ENCODE data around the gene NBPF14.
"Not testable (repeated sequence)": the region's sequence is repeated elsewhere in the genome, so short reads cannot be mapped to it uniquely, and the experiment has no call there.

Gene NBPF14, protein sequence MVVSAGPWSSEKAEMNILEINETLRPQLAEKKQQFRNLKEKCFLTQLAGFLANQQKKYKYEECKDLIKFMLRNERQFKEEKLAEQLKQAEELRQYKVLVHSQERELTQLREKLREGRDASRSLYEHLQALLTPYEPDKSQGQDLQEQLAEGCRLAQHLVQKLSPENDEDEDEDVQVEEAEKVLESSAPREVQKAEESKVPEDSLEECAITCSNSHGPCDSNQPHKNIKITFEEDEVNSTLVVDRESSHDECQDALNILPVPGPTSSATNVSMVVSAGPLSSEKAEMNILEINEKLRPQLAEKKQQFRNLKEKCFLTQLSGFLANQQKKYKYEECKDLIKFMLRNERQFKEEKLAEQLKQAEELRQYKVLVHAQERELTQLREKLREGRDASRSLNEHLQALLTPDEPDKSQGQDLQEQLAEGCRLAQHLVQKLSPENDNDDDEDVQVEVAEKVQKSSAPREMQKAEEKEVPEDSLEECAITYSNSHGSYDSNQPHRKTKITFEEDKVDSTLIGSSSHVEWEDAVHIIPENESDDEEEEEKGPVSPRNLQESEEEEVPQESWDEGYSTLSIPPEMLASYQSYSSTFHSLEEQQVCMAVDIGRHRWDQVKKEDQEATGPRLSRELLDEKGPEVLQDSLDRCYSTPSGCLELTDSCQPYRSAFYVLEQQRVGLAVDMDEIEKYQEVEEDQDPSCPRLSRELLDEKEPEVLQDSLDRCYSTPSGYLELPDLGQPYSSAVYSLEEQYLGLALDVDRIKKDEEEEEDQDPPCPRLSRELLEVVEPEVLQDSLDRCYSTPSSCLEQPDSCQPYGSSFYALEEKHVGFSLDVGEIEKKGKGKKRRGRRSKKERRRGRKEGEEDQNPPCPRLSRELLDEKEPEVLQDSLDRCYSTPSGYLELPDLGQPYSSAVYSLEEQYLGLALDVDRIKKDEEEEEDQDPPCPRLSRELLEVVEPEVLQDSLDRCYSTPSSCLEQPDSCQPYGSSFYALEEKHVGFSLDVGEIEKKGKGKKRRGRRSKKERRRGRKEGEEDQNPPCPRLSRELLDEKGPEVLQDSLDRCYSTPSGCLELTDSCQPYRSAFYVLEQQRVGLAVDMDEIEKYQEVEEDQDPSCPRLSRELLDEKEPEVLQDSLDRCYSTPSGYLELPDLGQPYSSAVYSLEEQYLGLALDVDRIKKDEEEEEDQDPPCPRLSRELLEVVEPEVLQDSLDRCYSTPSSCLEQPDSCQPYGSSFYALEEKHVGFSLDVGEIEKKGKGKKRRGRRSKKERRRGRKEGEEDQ (N-terminal part only)

DNA sequence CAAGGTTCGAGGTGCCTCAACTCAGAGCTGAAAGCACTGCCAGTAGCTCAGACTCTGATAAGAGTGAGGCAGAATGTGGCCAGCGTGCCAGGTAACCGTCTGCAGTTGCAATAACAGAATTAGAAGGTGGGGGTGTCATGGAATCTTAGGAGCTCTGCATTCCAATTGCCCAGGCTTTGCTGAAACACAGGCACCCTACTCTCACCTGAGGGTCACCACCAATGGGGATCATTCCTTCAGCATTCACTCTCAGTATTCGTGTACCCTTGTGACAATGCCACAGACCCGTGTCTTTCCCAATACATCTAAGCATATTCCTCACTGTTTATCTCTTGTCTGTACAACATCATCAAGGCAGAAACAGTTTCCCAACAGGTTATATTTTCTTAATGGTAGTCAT lies at the start of gene NBPF14:
Gene NBPF14, minus strand, starts transcription at position 101 of the 400 bp plus-strand sequence. CDS start 294 bp downstream, outside the sequence.
- not testable (repeated sequence) for DNase-seq (ENCODE audit: low spot score)

DNA sequence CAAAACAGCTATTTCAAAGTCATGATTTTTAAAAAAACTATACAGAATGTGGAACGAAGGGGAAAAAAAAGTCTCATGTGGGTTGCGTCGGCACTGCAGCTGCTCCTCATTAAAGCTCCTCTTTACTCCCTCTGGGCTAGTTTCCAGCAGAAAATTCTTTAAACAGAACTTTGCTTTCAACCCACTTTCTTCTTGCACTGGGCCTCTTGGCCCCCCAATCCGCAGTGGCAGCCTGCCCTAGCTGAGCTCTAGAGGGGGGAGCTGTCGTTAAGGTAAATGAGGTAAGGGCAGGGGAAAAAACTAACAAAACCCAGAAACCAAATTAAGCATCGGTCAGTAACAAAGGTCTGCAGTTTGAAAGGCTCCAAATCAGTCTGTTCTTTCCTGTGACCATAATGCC lies 29.6 kb upstream of the NBPF14 start:
- DNase-seq (ENCODE audit: low spot score) = not testable (repeated sequence)

DNA sequence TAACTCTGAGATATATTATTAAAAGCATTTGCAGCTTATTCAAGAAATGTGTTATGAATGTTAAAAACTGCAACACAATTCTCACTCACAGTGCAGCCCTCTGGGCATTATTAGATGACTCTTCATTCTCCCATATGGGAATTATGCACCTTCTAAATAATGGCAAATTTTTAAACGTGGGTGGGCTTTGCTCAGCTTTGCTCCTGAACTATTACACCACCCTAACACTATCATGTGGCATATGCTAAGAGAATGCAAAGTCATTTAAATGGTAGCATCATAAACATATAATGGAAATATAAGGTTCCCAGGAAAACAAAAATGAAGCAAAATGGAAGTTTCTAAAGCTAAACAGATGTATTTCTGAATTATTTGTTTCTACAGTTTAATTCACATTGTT lies 22.4 kb upstream of the NBPF14 start:
- not testable (repeated sequence) for DNase-seq (ENCODE audit: low spot score)

DNA sequence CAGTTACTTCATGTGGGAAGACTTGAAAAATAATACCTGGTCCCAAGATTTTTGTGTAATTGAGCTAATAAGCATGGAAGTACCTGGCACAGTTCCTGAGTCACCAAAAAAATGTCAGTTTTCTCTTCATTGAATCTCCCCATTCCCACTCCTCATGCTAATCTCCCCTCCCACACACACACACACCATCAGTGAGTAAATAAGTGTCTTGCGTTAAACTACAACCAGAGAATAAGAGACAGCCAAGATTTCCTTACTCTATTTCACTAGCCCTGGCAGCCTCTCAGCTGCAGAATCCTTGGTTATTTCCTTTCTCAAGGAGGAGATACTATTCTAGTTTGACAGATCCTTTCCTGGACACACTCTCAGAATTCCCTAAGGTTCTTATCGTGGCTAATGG lies 9.5 kb upstream of the NBPF14 start:
- DNase-seq (ENCODE audit: low spot score) = not testable (repeated sequence)

DNA sequence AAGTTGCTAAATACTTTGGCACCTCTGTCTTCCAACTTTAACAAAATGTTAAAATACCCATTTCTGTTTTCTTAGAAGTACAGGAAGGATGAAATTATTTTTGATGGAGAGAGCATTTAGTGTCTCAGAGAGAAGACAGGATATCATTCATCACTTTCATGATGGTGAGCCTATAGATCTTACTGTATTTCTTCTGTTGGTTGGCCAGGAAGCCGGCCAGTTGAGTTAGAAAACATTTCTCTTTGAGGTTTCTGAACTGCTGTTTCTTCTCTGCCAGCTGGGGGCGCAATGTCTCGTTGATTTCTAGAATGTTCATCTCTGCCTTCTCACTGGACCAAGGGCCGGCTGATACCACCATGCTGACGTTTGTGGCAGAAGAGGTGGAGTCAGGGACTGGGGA lies 451 bp downstream of the NBPF14 start:
- DNase-seq (ENCODE audit: low spot score) = not testable (repeated sequence)

DNA sequence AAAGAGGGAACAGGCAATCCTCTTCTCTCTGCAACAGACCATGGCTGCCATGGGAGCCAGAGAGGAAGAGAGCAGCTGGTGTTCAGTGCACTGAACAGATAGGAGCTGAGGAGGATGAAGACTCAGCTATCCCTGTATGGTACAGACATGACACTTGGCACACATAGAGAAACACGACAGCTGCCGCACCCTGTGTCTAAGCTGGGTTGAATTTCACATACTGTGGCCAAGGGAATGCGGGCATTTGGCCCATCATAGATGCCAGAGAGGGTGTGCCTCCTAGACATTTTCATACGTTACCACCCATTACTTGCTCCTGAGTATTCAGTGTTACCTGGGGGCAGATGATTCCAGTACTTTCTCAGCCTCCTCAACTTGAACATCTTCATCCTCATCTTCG lies 4.7 kb downstream of the NBPF14 start:
- DNase-seq (ENCODE audit: low spot score) = not testable (repeated sequence)

DNA sequence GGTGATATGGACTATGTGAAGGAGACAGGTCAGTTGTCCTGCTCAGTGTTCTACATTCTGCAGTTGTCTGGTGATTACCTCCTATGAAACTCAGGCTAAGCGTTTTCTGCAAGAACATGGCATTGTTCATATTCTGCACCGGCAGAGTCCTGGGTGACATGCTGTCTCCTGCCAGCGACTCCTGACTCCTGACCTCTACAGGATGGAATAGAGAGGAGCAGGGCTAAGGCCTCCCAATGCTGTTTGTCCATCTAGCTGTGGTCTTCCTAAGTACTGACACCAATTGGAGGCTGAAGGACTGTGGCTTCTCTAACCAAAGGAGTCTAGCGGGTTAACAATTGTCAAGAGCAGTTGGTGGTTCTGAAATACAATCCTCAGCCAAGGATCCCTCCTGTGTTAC lies 63.7 kb downstream of the NBPF14 start:
- not testable (repeated sequence) for DNase-seq (ENCODE audit: low spot score)

DNA sequence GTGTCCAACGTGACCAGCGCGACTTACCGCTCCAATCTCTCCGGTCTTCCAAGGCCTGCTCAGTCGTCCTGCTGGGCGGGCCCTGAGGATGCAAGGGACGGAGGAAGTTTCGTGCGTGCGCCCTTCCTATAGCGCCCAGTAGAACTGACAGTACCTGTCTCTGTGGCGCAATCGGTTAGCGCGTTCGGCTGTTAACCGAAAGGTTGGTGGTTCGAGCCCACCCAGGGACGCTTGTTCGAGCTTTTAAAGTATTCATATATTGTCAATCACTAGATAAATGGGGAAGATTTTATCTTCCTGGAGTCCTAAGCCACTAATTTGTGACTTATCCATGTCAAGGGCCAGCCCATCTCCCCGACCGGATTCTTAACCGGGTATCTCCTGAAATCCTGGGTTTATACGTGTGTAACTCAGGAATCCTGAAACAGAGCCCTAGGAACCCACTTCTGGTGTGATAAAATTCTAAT lies 66.7 kb downstream of the NBPF14 start:
- DNase-seq (ENCODE audit: low spot score) = peak; percentile 65

DNA sequence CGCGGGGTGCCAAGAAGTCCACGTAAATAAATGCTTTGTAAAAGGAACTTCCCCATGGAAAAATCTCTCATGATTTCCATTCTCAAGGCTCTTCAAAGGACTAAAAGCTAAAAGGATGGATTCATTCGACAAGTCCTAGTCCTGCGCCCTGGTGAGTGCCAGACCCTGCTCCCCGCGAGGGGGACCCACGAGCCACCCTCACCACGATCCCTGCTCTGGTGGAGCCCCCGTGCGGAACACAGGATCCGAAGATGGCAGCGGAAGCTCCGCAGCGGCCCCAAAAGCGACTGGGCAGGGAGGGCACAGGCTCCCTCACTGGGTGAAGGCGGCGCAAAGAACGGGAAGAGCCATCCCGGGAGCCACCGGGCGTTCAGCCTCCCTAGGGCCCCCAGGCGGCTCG lies 67.2 kb downstream of the NBPF14 start:
- DNase-seq (ENCODE audit: low spot score) = not testable (repeated sequence)

DNA sequence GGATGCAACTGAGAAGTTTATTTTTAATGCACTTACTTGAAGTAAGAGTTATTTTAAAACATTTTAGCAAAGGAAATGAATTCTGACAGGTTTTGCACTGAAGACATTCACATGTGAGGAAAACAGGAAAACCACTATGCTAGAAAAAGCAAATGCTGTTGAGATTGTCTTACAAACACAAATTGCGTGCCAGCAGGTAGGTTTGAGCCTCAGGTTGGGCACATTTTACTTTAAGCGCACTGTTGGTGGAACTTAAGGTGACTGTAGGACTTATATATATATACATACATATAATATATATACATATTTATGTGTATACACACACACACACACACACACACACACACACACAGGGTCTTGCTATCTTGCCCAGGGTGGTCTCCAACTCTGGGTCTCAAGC lies 69.2 kb downstream of the NBPF14 start:
- DNase-seq (ENCODE audit: low spot score) = peak; percentile 18

DNA sequence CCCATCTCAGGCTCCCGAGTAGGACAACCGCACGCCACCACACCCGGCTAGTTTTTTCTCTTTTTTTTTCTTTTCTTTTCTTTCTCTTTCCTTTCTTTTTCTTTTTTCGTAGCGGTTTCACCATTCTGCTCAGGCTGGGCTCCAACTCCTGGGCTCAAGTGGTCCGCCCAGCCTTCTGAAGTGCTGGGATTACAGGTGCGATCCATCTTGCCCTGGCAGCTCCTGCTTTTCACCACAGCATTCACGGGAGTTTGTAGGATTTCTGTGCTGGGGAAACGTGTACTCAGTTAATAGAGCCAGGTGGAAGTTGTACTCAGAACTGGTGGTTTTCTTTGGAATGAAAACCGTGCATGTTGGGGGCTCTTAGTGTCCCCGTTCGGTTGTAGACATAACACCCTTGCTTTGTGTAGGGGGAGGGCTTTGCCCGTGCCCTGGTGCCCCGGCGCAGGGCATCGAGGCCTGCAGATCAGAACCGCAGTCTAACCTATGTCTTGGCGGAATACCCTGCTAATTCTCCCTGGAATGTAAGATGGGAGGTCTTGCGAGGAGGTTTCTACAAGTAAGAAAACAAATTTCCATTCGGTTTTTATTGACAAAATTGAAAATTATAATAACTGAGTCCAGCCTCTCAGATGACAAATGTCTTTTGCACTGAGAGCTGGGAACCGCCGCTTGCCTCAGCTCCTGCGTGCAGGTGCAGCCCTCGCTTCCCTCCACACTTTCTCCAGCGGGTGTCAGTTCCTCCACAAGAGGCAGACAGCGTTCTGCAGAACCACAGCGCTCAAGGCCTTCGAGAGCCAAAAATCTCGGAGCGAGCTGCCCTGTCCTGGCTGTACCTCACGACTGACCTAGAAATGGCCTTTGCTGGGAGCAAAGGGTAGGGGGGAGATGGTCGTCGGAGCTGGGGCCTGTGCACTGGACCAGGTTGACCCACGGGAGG lies 72.3 kb downstream of the NBPF14 start:
- DNase-seq (ENCODE audit: low spot score) = not testable (repeated sequence)

DNA sequence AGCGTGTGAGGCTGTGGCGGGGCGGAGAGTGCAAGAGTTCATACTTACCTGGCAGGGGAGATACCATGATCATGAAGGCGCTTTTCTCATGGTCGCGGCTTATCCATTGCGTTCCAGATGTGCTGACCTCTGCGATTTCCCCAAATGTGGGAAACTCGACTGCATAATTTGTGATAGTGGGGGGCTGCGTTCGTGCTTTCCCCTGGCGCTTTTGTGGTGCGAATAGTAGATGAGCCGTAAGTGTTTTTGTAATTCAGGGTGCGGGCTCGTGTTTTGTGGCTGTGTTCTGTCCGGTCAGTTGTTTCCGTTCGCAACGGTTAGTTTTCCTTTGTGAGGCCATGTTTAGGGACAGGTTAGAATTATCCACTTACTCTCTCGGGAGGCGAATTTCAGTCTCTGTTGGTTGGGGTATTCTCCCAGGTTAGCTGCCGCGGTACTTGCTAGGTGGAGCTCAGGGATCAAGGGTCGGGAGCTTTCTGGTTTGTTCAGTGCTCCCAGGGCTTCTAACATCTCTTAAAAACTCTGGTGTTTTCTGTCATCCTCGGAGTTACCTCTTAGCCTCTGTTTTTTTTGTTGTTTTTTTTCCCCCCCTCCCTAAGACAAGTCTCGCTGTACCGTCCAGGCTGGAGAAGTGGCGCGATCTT lies 73.1 kb downstream of the NBPF14 start:
- peak; percentile 92 for DNase-seq (ENCODE audit: low spot score)

DNA sequence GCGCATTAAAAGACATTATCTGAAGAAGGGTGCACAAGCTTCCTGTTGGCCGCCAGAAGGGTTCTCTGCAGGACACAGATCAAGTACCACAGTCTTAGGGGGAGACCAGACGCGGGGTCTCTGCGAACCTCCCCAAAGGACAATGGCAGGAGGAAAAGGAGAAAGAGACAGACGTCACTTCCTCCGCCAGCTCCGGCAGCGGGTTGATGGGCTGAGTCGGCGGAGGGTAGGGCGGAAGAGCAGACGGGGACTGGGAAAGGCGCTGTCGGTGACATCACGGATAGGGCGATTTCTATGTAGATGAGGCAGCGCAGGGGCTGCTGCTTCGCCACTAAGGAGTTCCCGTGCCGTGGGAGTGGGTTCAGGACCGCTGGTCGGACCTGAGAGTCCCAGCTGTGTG lies 73.7 kb downstream of the NBPF14 start:
- DNase-seq (ENCODE audit: low spot score) = peak; percentile 88

DNA sequence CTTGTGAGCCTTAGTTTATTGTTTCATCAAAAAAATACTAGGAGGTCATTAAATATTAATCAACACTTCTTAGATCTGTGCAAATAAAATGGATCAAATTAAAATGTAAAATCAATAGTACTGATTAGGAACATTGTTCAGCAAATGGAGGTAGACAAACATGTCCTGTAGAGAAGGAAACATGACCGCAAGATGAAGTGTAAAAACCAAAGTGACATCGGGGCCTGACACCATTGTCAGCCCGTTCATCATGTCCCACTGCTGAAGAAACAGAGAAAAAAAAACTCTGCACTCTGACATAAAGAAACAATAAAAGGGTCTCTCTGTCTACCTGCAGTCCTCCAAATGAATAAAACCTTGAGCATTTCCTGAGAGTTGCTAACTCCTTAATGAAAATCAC lies 81.5 kb downstream of the NBPF14 start:
- not testable (repeated sequence) for DNase-seq (ENCODE audit: low spot score)

DNA sequence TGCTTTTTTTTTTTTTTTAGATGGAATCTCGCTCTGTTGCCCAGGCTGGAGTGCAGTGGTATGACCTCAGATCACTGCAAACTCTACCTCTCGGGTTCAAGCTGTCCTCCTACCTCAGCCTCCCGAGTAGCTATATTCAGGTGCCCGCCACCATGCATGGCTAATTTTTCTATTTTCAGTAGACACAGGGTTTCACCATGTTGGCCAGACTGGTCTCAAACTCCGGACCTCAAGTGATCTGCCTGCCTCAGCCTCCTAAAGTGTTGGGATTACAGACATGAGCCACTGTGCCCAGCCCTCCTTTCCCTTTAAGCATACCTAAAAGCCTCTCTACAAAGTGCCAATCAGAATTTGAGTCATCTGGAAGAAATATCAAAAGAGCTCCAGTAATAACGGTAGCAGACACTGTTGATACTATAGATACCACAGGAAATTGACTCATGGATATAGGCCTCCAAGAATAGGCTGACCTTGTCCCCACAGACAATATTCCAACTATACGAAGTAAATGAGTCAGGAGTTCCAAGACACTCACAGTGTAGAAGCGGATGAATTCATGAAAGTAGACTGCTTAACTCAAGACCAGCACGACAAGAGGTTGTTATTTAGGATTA lies 83.1 kb downstream of the NBPF14 start:
- peak; percentile 41 for DNase-seq (ENCODE audit: low spot score)

DNA sequence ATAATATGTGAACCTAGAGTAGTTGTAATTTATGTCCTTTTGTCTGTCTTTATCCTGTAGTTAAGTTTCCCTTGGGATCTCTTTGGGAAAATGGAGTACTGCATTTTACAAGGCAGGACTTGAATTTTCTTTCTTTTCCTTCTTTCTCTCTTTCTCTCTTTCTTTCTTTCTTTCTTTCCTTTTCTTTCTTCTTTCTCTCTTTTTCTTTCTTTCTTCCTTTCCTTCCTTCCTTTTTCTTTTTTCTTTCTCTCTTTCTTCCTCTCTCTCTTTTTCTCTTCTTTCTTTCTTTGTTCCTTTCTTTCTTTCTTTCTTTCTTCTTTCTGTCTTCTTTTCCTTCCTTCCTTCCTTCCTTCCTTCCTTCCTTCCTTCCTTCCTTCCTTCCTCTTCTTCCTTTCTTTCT lies 101.9 kb downstream of the NBPF14 start:
- DNase-seq (ENCODE audit: low spot score) = not testable (repeated sequence)

DNA sequence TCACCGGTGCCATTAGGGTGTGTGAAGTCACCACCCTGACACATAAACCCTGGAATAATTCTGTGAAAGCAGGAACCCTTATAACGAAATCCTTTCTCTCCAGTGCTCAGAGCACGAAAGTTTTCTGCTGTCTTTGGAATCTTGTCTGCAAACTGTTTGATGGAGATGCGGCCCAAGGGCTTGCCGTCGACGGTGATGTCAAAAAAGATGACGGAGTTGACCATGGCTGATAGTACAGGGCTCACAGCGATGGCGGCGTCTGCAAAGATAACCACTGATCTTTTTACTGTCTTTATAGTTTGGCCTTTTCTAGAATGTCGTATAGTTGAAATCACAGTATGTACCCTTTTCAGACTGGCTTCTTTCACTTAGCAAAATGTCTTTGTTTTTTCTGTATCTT lies 112.8 kb downstream of the NBPF14 start, which contains the start of gene PPIAL4G:
Gene PPIAL4G, minus strand, starts transcription at position 274 of the 400 bp plus-strand sequence. Its CDS starts 50 bp downstream, at position 224.
- DNase-seq (ENCODE audit: low spot score) = not testable (repeated sequence)
